HT-29 (cell line): ENCODE measurements around the gene RIMS1. TPM values are rescaled to one million over a fixed set of nuclear protein-coding genes. Genes with fewer than 3 reads are reported as not detected.
A peak's percentile ranks its signal among the peaks of the same experiment; 100 is the strongest.

Source experiments
- DNase-seq: peaks from one replicate; pipeline ENCODE4 v3.0.0-alpha.2; 2015; ENCODE audit warnings: low spot score
- total RNA-seq: library from RNA; depleted of rRNA; stranded (reverse); fragments of >200 nt; shearing (Covaris generic); gene quantifications from 2 replicates; pipeline ENCODE4 v1.2.3, GENCODE V29; 2014

Gene RIMS1
- total RNA-seq, 1 experiment from 2014 or later, result not detected

DNA sequence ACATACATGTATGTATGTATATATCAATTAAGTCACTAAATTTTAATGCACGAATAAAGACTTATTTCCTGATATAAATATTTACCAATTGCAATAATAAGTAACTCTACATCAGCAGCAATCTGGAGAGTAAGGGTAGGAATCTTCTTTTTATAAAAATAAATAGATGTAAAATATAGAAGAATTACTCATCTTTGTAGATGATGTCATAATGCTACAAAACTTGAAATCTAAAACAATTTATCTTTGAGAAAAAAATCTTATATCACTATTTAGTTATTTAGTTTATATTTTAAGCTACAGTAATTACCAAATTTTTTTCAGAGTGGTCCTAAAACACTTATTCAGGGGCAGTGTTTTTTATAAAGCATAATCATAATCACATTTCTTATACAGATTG lies 351.7 kb downstream of the RIMS1 start:
- no peak for DNase-seq

DNA sequence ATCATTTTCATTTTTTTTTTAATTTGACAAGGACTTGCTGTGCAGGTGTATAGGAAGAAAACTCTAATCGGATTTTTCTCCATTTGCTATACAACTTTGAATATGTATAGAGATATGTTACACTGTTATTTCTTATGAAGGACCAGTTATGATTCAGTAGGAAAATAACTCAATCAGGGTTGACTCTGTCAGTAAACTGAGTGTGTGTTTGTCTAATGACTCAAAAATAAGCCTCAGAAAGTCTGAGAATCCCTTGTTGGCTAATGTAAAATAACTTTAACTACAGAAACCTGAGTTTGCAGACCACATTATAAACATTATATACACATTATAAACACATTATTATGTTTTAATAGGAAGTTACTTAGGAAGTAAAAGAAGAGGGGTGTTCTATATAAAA lies 352.6 kb downstream of the RIMS1 start:
- no peak for DNase-seq

GRCh38 chr6:72245565-72245964 lies 359.2 kb downstream of the RIMS1 start:
- no peak for DNase-seq

- peak; percentile 16 for DNase-seq
Measured at GRCh38 chr6:72246926-72247325, 360.6 kb downstream of the RIMS1 start.

- DNase-seq, result no peak
Measured at GRCh38 chr6:72248621-72249020, 362.3 kb downstream of the RIMS1 start.

DNA sequence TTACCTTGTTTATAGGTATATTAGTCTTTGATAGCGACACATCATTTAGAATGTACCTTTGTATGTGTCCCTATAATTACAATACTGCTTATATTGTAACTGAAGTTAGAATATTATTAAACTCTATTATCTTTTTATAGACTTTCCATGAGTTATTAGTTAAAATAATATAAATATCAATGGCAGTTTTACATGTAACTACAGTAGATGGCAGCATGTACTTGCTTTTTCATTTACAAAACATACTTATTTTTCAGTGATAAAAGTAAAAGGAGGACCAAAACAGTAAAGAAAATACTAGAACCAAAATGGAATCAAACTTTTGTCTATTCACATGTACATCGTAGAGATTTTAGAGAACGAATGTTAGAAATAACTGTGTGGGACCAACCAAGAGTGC lies 364.3 kb downstream of the RIMS1 start:
- no peak for DNase-seq

DNA sequence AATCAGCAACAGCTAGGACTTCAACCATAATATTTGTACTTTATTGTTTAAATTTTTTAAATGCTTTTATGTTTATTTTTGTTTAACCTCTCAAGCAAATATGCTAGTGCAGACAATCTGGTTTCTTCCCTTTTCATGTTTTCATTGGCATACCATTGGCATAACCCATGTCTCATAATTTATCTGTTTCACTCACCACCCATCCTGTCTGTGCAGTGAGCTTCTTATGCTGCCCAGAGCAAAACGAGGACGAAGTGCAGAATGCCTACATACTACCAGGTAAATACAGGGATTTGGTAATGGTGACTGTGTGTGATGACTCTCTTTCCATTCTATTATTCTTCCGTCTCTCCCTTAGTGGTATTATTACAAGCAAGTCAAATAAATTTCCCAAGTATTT lies 374.1 kb downstream of the RIMS1 start:
- no peak for DNase-seq

DNA sequence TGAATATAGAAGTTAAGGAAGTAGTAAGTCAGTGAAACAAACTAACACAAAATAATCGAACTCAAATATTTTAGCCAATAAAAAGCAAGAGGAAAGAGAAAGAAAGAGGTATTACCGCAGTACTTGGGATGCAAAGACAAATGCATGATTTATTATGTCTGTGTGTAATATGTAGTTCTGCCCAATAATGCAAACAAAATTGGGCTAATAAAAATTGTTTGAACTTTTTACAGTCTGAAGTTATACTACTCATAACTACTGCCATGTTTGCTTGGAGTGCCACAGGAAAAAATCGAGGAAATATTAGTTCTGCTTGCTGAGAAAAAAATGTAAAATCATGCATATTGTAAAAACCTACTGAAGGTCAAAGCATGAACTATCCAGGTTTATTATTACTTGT lies 375.2 kb downstream of the RIMS1 start:
- no peak for DNase-seq

- DNase-seq, result no peak
Measured at GRCh38 chr6:72262254-72262653, 375.9 kb downstream of the RIMS1 start.

GRCh38 chr6:72267470-72267869 lies 381.1 kb downstream of the RIMS1 start:
- DNase-seq, result no peak

DNA sequence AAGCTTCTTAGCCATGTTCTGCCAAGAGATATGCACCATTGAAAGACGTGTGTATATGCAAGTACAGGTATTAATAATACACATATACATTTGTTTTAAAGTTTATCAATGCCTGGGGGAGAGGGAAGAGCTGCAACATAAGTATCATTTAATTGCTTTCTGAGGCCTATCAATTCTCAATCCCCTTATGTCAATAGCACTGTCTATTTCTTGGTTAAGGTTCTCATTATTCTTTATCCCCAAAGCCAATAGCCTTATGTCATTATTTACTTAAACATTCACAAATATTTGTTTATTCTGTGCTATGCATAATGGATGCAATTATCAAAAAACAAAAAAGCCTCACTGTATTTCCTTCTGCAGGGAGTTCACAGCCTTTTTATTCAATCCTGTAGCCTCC lies 385.2 kb downstream of the RIMS1 start:
- no peak for DNase-seq

DNA sequence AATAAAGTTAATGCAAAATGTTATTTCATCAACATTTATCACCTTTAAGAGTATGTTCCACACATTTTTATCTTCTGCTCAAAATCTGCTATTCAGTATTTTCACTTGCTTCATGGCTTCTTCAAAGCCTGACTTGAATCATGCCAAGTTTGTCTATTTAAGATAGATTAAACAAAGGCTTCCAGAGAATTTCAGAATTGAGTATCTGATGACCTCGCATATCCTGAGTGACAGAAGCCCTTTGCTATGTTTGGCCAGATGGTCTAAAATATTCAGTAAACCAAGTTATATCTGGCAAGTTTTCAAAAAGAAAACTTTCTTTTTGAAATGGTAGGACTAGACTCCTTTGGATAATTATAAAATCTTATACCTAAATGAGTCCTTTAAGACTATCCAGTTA lies 386.6 kb downstream of the RIMS1 start:
- DNase-seq, result no peak

GRCh38 chr6:72275888-72276287 lies 389.5 kb downstream of the RIMS1 start:
- DNase-seq, result no peak

DNA sequence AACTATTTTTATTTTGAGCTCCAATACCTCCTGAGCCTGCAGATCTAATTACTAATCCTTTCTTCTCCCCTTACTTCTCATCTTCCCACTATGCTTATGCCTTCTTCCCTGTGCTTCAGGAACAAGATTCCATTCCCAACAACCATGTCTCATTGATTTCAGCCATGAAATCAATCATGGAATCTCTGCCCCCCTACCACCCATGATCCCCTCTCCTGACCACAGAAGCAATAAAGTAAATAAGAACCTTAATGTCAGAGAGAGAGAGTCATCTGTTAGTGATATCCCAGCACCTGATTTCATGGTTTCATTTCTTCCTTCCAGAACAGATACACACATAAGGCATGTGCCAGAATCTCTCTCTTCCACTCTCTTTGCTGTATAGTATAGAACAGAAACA lies 395.9 kb downstream of the RIMS1 start:
- no peak for DNase-seq

DNA sequence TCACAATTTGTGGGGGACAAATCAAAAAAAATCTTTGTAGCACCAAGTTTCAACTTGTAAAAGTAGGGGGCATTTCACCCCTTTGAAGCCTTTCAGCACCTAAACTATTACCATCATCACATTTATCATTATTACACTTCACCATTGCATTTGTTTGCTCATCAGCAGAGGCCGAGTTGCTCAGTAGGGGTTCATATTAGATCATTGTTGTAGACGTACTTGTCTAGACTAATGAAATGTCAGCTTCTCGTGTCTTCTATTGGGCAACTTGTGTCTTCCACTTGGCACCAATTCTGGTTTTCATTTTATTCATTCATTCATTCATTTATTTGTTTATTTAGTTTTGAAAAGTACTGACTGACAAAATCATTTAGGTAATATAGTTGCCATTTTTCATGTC lies 397.2 kb downstream of the RIMS1 start:
- no peak for DNase-seq

- no peak for DNase-seq
Measured at GRCh38 chr6:72286911-72287311, 400.6 kb downstream of the RIMS1 start.

GRCh38 chr6:72287801-72288200 lies 401.5 kb downstream of the RIMS1 start:
- DNase-seq, result no peak

DNA sequence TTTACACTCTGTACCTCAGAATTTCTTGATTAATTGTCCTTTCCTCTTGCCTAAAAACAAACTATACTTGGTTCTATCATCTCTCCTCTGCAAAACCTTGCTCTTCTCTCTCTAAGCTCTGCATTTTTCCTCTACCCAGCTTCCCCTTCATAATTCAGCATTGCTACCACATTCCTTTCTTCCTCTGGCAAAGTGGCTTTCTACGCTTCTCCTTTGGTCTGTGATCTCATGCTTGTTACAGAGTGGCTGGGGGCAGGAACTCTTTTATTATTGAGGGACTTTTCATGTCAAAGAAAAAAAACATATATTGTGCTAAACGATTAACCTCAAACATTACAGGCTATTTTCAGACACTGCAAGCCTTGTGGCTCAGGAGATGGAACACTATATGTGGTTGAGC lies 402.2 kb downstream of the RIMS1 start:
- no peak for DNase-seq

GRCh38 chr6:72290620-72291019 lies 404.3 kb downstream of the RIMS1 start:
- DNase-seq, result no peak

DNA sequence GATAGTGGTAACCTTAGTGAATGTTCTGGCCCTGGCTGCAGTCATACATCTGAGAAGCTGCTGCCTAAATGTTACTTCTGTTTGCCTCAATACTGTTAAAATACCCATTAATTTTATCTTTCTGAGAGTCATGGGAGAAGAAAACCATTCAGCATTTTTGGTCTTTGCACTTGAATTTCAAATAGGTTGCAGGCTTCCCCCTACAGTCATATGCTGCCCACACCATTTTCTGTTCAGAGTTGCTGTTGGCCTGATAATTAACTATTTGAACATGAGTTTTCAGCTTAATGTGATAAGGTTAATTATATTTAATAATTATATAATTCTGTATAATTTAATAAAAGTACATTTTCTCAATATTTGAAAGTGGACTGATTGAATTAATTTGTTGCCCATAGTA lies 410.0 kb downstream of the RIMS1 start:
- DNase-seq, result no peak

- no peak for DNase-seq
Measured at GRCh38 chr6:72305971-72306370, 419.6 kb downstream of the RIMS1 start.

GRCh38 chr6:72316675-72317380 lies 430.5 kb downstream of the RIMS1 start:
- DNase-seq, result no peak

GRCh38 chr6:72321788-72322187 lies 435.4 kb downstream of the RIMS1 start:
- DNase-seq, result no peak

DNA sequence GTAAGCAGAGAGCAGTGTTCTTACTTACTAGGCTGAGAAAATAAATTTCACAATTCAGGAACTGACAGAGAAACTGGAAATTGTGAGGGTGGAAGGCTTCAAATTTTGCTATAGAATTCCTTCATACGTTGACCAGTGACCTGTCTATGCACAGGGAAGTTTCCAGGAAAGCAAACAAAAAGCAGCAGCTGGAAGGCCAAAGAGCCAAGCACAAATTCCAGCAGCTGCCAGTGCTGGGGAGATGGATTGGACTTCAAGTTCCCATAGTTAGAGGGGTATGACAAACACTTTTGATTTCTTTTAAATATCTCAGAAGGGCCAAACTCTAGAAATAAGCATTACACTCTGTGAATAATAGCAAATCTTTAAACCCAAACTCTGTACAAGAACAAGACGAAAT lies 436.4 kb downstream of the RIMS1 start:
- DNase-seq, result no peak
